ENCODE measurements around the gene COL4A5.

Gene COL4A5

GRCh38 chrX:108737754-108738153 lies 298.1 kb downstream of the COL4A5 start:
- in situ Hi-C loops (cut with MboI; ENCODE audit: low sequenced_read_pairs) = no loop called here

- in situ Hi-C loops (cut with MboI; ENCODE audit: low sequenced_read_pairs) = no loop called here
These were observed 300.7 kb downstream of the COL4A5 start for GRCh38 chrX:108740299-108740774.
